T-helper 1 cell (primary cell): ENCODE measurements around the gene ATOX1.
"Not testable (repeated sequence)": the region's sequence is repeated elsewhere in the genome, so short reads cannot be mapped to it uniquely, and the experiment has no call there.

ENCODE experiments used
- DNase-seq, 5 donors: peaks; one replicate each; pipeline ENCODE4 v3.0.0-alpha.2; 2012 to 2020

Gene ATOX1

GRCh38 chr5:151733358-151734063 is 24.9 kb downstream of the ATOX1 start:
- no peak for DNase-seq

- DNase-seq, result no peak
Observed at GRCh38 chr5:151730381-151730780, 28.1 kb downstream of the ATOX1 start.

- not testable (repeated sequence) for DNase-seq
Observed at GRCh38 chr5:151729597-151729996, 28.8 kb downstream of the ATOX1 start.

- no peak for DNase-seq
Observed at GRCh38 chr5:151724360-151724759, 34.1 kb downstream of the ATOX1 start.

DNA sequence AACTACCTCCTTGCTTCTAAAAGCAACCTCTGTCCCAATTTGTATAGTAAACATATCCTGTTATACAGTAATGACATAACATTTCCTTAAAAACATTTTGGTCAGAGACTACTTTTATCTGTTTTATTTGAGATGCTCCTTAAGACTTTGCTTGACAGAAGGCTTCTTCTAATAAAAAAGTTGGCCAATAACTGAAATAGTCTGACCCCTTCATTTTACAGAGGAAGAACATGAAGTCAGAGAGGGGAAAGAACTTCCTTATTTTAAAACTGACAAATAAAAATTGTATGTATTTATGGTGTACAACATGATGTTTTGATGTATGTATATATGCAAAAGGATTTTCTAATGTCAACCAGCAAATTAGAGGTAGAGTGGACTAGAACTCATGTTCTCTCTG is 35.9 kb downstream of the ATOX1 start:
- DNase-seq, result no peak

GRCh38 chr5:151721812-151722391 is 36.5 kb downstream of the ATOX1 start:
- no peak for DNase-seq

DNA sequence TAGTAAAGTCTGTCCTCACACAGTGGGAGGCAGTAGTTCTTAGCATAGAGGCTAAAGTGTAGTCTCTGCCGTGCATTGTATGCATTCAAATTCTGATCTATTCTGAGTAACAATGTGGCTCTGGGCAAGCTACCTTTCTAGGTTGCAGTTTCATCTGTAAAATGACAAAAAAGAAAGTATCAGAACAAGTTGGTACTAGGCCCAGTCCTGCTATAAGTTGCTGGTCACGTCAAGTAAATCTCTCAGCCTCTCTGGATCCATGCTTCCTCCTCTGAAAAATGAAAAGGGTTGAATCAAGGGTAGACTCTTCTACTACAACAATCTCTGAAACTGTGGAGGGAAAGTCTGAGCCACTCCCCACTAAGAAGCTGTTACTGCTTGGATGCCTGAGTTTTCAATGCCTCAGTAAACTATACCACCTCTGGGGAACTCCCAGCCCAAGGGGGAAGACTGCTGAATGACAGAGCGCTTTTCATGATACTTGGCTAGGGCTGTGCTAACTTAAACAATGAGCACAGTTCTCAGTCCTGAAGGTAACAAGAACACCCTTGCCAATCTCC is 37.3 kb downstream of the ATOX1 start:
- peak in 1 of 5 donors; percentile 28 for DNase-seq

DNA sequence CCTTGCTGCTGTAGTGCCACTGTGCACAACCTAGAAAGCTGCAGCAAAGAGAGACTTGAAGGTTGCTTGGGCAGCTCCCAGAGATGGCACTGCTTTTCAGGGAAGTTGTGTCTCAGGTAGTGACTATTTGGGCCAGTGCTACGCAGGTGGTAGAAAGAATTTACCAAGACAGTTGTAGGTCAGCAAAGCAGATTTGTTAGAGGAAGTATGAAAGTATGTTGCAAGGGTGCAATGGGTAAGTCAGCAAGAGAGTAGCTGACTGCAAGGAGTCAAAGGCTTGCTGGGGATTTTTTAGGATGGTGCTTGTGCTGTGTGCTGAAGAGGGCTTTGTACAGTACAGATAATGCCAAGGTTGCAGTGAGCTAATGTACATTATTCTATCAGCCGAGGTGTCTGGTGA is 38.2 kb downstream of the ATOX1 start:
- DNase-seq, result no peak

DNA sequence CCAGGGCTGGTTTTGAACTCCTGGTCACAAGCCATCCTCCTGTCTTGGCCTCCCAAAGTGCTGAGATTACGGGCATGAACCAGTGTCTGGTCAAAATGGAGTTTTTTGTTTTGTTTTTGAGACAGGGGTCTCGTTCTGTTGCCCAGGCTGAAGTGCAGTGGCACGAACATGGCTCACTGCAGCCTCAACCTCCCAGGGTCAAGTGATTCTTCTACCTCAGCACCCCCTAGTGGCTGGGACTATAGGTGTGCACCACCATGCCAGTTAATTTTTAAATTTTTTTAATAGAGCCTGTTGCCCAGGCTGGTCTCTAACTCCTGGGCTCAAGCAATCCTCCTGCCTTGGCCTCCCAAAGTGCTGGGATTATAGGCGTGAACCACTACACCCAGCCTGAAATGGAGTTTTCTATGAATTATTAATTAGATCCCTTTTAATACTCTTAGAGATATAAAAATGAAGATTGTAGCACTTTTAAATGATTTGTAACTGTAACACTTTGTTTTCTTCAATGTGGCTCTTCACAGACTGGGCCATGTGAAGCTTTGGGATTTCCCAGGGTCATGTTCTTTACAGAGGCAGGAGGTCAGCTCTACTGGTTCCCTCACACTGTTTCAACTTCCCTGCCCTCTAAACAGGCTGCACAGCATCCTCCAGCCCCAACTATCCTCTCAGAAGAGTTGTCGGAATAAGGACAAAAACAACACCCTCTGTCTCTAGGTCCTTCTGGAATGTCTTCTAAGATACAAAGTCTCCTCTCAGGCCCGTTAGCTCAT is 39.0 kb downstream of the ATOX1 start:
- DNase-seq, result peak in 1 of 5 donors; percentile 27

- DNase-seq, result no peak
Observed at GRCh38 chr5:151718646-151719045, 39.8 kb downstream of the ATOX1 start.

DNA sequence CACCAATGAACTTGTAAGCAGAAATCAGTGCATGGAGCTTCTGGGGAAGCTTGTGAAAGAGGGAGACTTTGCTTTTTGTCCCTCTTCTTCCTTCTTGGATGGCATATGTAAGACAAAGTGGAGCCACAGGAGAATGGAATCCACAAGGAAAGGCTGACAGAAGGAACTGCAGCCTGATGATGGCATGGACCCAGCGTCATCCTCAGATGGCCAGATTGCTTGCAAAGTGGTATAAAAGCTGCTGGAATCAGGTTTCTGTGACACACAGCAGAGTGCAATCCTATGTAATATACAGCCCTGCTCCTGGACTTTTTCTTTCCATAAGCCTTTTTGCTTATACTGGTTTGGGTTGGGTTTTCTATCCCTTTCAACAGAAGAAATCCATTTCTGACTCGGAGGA is 40.3 kb downstream of the ATOX1 start:
- no peak for DNase-seq

DNA sequence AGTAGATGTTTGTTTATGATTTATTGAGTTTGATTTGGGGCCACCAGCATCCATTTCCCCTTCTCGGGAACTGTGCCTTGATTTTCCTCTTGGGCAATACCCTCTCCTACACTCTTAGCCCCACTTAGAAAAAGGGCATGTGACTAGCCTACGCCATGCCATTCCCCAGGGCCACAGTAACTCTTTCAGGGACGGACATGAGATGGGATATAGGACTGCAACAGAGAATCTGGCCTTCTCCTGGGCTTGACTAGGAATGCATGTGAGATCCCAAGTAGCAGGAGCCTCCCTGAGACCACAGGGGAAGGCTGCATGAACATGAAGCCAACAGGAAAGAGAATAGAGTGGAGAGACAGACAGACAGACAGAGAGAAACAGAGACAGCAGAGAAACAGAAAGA is 41.0 kb downstream of the ATOX1 start:
- DNase-seq, result no peak

GRCh38 chr5:151709109-151709735 is 49.2 kb downstream of the ATOX1 start:
- DNase-seq, result no peak

GRCh38 chr5:151708126-151708525 is 50.3 kb downstream of the ATOX1 start:
- DNase-seq, result no peak

GRCh38 chr5:151707567-151707966 is 50.9 kb downstream of the ATOX1 start:
- DNase-seq, result no peak

DNA sequence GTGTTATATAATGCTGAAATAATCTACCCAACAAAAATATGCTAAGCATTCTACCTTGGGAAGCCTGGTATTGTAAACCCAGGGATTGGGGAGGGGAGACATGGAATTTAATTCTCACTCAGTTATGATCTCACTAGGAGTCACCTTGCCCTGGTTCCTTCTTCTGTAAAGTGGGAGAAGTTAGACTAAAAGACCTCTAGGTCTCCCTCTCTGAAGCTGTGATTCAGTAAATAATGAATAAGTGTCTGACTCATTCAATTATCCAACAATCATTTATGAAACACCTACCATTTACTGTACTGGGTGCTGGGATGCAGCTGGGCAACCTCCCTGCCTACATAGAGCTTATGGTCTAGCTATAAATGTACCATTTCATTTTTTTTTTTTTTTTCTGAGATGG is 51.5 kb downstream of the ATOX1 start:
- DNase-seq, result no peak

DNA sequence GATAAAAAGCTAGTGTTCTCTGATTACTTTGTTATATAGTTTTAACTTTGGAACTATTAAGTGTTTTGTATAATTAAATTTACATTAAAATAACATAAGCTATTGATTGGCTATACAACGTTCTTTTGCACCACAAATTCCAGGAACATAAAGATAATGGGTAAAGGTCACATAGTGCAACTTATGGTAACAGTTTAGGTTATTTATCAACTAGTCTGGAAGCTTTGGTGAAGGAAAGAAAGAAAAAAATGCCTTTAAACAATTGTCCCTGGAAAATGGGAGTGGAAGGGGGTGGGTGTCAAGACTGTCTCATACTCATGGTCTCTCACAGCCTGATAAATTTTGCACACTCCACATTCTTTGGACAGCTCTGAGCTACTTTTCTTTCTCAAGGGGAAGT is 54.7 kb downstream of the ATOX1 start:
- DNase-seq, result no peak

DNA sequence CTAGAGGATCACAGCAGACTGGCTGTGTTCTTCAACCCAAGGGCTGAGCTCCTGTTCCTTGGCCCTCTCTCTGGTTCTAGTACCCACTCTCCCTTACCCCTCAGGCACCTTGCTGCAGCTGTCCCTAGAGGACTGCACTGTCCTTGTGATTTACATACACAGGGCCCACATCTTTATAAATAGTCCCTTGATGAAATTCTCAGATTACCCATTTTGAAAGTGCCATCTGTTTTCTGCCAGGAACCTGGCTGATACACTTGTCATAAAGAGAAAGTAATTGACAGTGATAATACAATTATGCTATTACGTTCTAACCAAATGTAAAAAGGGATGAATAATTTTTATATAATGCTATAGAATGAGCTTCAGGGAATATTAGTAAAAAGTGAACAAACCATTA is 55.2 kb downstream of the ATOX1 start:
- DNase-seq, result no peak

DNA sequence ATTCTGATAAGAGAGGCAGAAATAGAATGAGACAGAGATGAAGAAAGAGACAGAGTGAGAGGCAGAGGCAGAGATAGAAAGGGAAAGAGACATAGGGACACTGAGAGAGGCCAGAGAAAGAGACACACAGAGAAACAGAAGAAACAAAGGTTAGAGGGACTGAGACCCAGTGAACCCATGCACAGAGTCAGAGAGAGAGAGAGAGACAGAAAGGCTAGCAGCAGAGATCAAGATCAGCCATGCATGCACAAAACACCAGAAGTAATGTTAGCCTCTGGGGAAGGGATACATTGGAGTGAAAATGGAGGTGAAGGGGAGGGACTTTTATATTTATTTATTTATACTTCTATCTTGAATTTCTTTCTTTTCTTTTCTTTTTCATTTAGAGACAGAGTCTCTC is 57.6 kb downstream of the ATOX1 start:
- DNase-seq, result no peak

GRCh38 chr5:151700296-151700695 is 58.1 kb downstream of the ATOX1 start:
- DNase-seq, result no peak

- no peak for DNase-seq
Observed at GRCh38 chr5:151699071-151699901, 59.1 kb downstream of the ATOX1 start.

GRCh38 chr5:151698081-151698480 is 60.4 kb downstream of the ATOX1 start:
- not testable (repeated sequence) for DNase-seq
